Measurements from ENCODE around the gene NPHS2. TPM values are rescaled to one million over a fixed set of nuclear protein-coding genes. Genes with fewer than 3 reads are reported as not detected.

NPHS2 gene
- total RNA-seq, 1 donor from 2014 or later = 1.7 TPM

- peak within 1 kb of the TSS; percentile 15 for H3K4me3 ChIP-seq (ENCODE audit: low read depth, low read length)
- peaks cover 16% of the 10 kb centered on the region for H3K27me3 ChIP-seq (ENCODE audit: control insufficient read depth, insufficient read depth, low read length)
- no peaks in the 10 kb centered on the region for H3K36me3 ChIP-seq (ENCODE audit: control insufficient read depth, insufficient read depth, low read length)
- DNase-seq (ENCODE audit: low read depth) = no peak
- TF ChIP-seq, protein P1, sequence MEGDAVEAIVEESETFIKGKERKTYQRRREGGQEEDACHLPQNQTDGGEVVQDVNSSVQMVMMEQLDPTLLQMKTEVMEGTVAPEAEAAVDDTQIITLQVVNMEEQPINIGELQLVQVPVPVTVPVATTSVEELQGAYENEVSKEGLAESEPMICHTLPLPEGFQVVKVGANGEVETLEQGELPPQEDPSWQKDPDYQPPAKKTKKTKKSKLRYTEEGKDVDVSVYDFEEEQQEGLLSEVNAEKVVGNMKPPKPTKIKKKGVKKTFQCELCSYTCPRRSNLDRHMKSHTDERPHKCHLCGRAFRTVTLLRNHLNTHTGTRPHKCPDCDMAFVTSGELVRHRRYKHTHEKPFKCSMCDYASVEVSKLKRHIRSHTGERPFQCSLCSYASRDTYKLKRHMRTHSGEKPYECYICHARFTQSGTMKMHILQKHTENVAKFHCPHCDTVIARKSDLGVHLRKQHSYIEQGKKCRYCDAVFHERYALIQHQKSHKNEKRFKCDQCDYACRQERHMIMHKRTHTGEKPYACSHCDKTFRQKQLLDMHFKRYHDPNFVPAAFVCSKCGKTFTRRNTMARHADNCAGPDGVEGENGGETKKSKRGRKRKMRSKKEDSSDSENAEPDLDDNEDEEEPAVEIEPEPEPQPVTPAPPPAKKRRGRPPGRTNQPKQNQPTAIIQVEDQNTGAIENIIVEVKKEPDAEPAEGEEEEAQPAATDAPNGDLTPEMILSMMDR (IDR thresholded peaks at IDR 0.05; ENCODE audit: insufficient read depth, low read length, poor library complexity, severe bottlenecking) = no peak
Observed at GRCh38 chr1:179591592-179592580, 16.1 kb upstream of the NPHS2 start, which contains the start of gene TDRD5. Gene TDRD5 (plus strand): TSS chr1:179591832. CDS start chr1:179592616, 784 bp downstream.

- Histone ChIP-seq H3K4me3 (ENCODE audit: low read depth, low read length) (no peak overlapping the region), H3K27me3 (ENCODE audit: control insufficient read depth, insufficient read depth, low read length) (peaks cover 16% of the 10 kb centered on the region), H3K36me3 (ENCODE audit: control insufficient read depth, insufficient read depth, low read length) (no peaks in the 10 kb centered on the region)
- no peak for DNase-seq (ENCODE audit: low read depth)
- TF ChIP-seq, protein P1 (IDR thresholded peaks at IDR 0.05; ENCODE audit: insufficient read depth, low read length, poor library complexity, severe bottlenecking) = no peak
Observed at GRCh38 chr1:179591253-179591591, 15.5 kb upstream of the NPHS2 start.

DNA sequence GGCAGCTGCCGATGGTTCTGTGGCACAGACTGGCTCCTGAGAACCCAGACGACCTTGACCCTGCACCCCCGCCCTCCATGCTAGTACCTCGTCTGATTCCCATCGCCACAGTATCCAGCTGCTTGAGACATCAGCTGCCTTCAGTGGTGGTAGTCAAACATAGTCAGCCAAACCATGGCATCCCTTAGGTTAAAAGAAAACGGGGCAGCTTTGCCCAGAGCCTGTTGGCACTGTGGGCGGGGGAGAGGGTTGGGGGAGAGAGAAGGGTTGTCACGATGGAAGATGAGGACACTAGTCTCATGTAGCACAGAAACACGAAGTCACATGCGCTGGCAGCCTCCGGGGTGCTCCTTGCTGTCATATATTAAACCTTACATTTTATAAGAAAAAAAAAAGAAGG, 14.9 kb upstream of the NPHS2 start:
- H3K27me3 ChIP-seq (ENCODE audit: control insufficient read depth, insufficient read depth, low read length) = peaks cover 16% of the 10 kb centered on the region
- no peak for DNase-seq (ENCODE audit: low read depth)
- no peak overlapping the region for H3K4me3 ChIP-seq (ENCODE audit: low read depth, low read length)
- H3K36me3 ChIP-seq (ENCODE audit: control insufficient read depth, insufficient read depth, low read length) = no peaks in the 10 kb centered on the region
- TF ChIP-seq, protein P1 (IDR thresholded peaks at IDR 0.05; ENCODE audit: insufficient read depth, low read length, poor library complexity, severe bottlenecking) = no peak

- DNase-seq (ENCODE audit: low read depth) = peak; percentile 35
- H3K4me3 ChIP-seq (ENCODE audit: low read depth, low read length) = no peak overlapping the region
- TF ChIP-seq, protein P1 (IDR thresholded peaks at IDR 0.05; ENCODE audit: insufficient read depth, low read length, poor library complexity, severe bottlenecking) = no peak
- peaks cover 16% of the 10 kb centered on the region for H3K27me3 ChIP-seq (ENCODE audit: control insufficient read depth, insufficient read depth, low read length)
- H3K36me3 ChIP-seq (ENCODE audit: control insufficient read depth, insufficient read depth, low read length) = no peaks in the 10 kb centered on the region
Observed at GRCh38 chr1:179589509-179589908, 13.8 kb upstream of the NPHS2 start.

- Histone ChIP-seq H3K27me3 (ENCODE audit: control insufficient read depth, insufficient read depth, low read length) (peaks cover 15% of the 10 kb centered on the region), H3K36me3 (ENCODE audit: control insufficient read depth, insufficient read depth, low read length) (no peaks in the 10 kb centered on the region), H3K4me3 (ENCODE audit: low read depth, low read length) (no peak overlapping the region)
- no peak for DNase-seq (ENCODE audit: low read depth)
- TF ChIP-seq, protein P1 (IDR thresholded peaks at IDR 0.05; ENCODE audit: insufficient read depth, low read length, poor library complexity, severe bottlenecking) = no peak
Observed at GRCh38 chr1:179588425-179589024, 12.8 kb upstream of the NPHS2 start.

All from kidney epithelial cell (primary cell).